Upper lobe of left lung (tissue), 6 donors: ENCODE results near the gene FBXL19. TPM values are rescaled to one million over a fixed set of nuclear protein-coding genes. Genes with fewer than 3 reads are reported as not detected.

Source experiments
- ATAC-seq, 2 donors: fragments of 200-7000 bp; cut with Tn5 transposase; one replicate each; pipeline ENCODE4 v1.9.1; 2022; ENCODE audit warnings: mild to moderate bottlenecking in 2 of 2, moderate library complexity in 2 of 2; ENCODE audit not compliant: low FRiP score in 2 of 2
- DNase-seq, 2 donors: peaks; one replicate each; pipeline ENCODE4 v3.0.0-alpha.2; 2019 to 2020
- H3K27ac ChIP-seq, 4 donors: fragments of 200-600 bp; sonication (generic); one replicate each; pipeline ENCODE4 v1.5.1; 2016 to 2019
- H3K27me3 ChIP-seq, 4 donors: fragments of 200-600 bp; sonication (generic); one replicate each; pipeline ENCODE4 v1.5.1; 2017 to 2019
- H3K36me3 ChIP-seq, 4 donors: fragments of 200-600 bp; sonication (generic); one replicate each; pipeline ENCODE4 v1.5.1; 2016 to 2019
- H3K4me1 ChIP-seq, 4 donors: fragments of 200-600 bp; sonication (generic); one replicate each; pipeline ENCODE4 v1.5.1; 2018 to 2019
- H3K4me3 ChIP-seq, 4 donors: fragments of 200-600 bp; sonication (generic); one replicate each; pipeline ENCODE4 v1.5.1; 2017 to 2019; ENCODE audit warnings: mild to moderate bottlenecking in 2 of 4, moderate library complexity in 1 of 4
- H3K9me3 ChIP-seq, 4 donors: fragments of 200-600 bp; sonication (generic); one replicate each; pipeline ENCODE4 v1.5.1; 2018 to 2019
- CTCF ChIP-seq, 6 experiments: fragments of 450-650 bp in 4 of 6; fragments of 200-600 bp in 2 of 6; sonication (generic) in 2 of 6; IDR thresholded peaks; one replicate each; pipeline ENCODE4 v1.5.1; 2016 to 2019; ENCODE audit warnings: antibody characterized with exemption in 6 of 6
- EP300 ChIP-seq, 4 donors: sonication (generic); formaldehyde crosslinking; IDR thresholded peaks; one replicate each; pipeline ENCODE4 v1.5.1; 2017; ENCODE audit warnings: antibody characterized with exemption in 4 of 4, control low read depth in 2 of 4
- POLR2A ChIP-seq, 4 donors: fragments of 450-650 bp; IDR thresholded peaks; one replicate each; pipeline ENCODE4 v1.5.1; 2016 to 2017; ENCODE audit warnings: antibody characterized with exemption in 4 of 4, mild to moderate bottlenecking in 2 of 4
- POLR2AphosphoS5 ChIP-seq, 2 donors: sonication (generic); formaldehyde crosslinking; IDR thresholded peaks; one replicate each; pipeline ENCODE4 v1.5.1; 2017; ENCODE audit warnings: antibody characterized with exemption in 2 of 2
- WGBS, 2 donors: methylation state at CpG; one replicate each; pipeline ENCODE4 v1.1.5; 2017 to 2018; 5-methylcytosine and 5-hydroxymethylcytosine counted together
- total RNA-seq, 6 donors: library from RNA; depleted of rRNA in 4 of 6; stranded (reverse); fragments of >200 nt in 4 of 6; gene quantifications; one replicate each; pipeline versions ENCODE4 v1.1.0 to v1.2.1, GENCODE V29; 2016 to 2021
- donor health status: DM: no; HTN: no; CAD: no; lungs with moderate emphysema.
- donor health status: DM: no; HTN: yes; CAD: no; lungs with severe emphysema.

FBXL19 gene
- total RNA-seq, 6 donors from 2014 or later, result 7.3 to 40.9 (median 15.5) TPM

GRCh38 chr16:30957456-30958174, 34.2 kb downstream of the FBXL19 start, which contains the start of gene SETD1A:
SETD1A (plus strand) TSS chr16:30957754; CDS start chr16:30958732, 978 bp downstream.
- TF ChIP-seq CTCF (IDR thresholded peaks at IDR 0.05) (peak in 4 of 6 experiments; percentile 5 to 43 (median 15)), EP300 (IDR thresholded peaks at IDR 0.05) (no peak), POLR2A (IDR thresholded peaks at IDR 0.05) (peak in 2 of 4 donors; percentile 37 to 69), POLR2AphosphoS5 (IDR thresholded peaks at IDR 0.05) (peak; percentile 61 to 70)
- Histone ChIP-seq H3K4me3 (peak within 1 kb of the TSS; percentile 63 to 98 (median 95)), H3K27me3 (no peaks in the 10 kb centered on the region), H3K4me1 (peaks cover 13 to 41% (median 19%) of the 10 kb centered on the region in 4 donors), H3K9me3 (no peaks in the 10 kb centered on the region), H3K27ac (peak within 1 kb of the TSS; percentile 95 to 98 (median 96)), H3K36me3 (peaks cover 20 to 43% (median 30%) of the 10 kb centered on the region in 4 donors)
- ATAC-seq (peak; percentile 96 to 97), DNase-seq (peak; percentile 96 to 97)
- 0% methylated on average over 6 to 39 of the region's 85 CpGs for WGBS, 2 donors

- Histone ChIP-seq H3K4me1 (peaks cover 13 to 37% (median 19%) of the 10 kb centered on the region in 4 donors), H3K27ac (peak overlapping the region; percentile 95 to 98 (median 96)), H3K9me3 (no peaks in the 10 kb centered on the region), H3K36me3 (peaks cover 28 to 48% (median 38%) of the 10 kb centered on the region in 4 donors), H3K27me3 (no peaks in the 10 kb centered on the region), H3K4me3 (peak overlapping the region; percentile 63 to 98 (median 95))
- DNase-seq (peak in 1 of 2 donors; percentile 43), ATAC-seq (peak in 1 of 2 donors; percentile 25)
- WGBS, 2 donors, result 14 to 22% methylated on average over 33 to 38 of the region's 55 CpGs
- TF ChIP-seq POLR2AphosphoS5 (IDR thresholded peaks at IDR 0.05) (no peak), CTCF (IDR thresholded peaks at IDR 0.05) (no peak), POLR2A (IDR thresholded peaks at IDR 0.05) (no peak), EP300 (IDR thresholded peaks at IDR 0.05) (no peak)
Observed at GRCh38 chr16:30958175-30959079, 35.1 kb downstream of the FBXL19 start.

- DNase-seq (no peak), ATAC-seq (no peak)
- Histone ChIP-seq H3K4me3 (no peak overlapping the region), H3K36me3 (peaks cover 55 to 74% (median 68%) of the 10 kb centered on the region in 4 donors), H3K4me1 (peaks cover 13 to 29% (median 17%) of the 10 kb centered on the region in 4 donors), H3K27ac (no peak overlapping the region), H3K27me3 (no peaks in the 10 kb centered on the region), H3K9me3 (no peaks in the 10 kb centered on the region)
- WGBS, 2 donors, result 93 to 99% methylated on average over 11 of the region's 11 CpGs
- TF ChIP-seq POLR2A (IDR thresholded peaks at IDR 0.05), result no peak
- TF ChIP-seq EP300 (IDR thresholded peaks at IDR 0.05), result no peak
- no peak for TF ChIP-seq POLR2AphosphoS5 (IDR thresholded peaks at IDR 0.05)
- no peak for TF ChIP-seq CTCF (IDR thresholded peaks at IDR 0.05)
Observed at GRCh38 chr16:30961384-30961783, 38.0 kb downstream of the FBXL19 start.

GRCh38 chr16:30963925-30964511, 40.6 kb downstream of the FBXL19 start:
- DNase-seq, result peak in 1 of 2 donors; percentile 67
- WGBS, 2 donors, result 91 to 97% methylated on average over 14 to 18 of the region's 18 CpGs
- TF ChIP-seq POLR2AphosphoS5 (IDR thresholded peaks at IDR 0.05) (no peak), POLR2A (IDR thresholded peaks at IDR 0.05) (no peak), EP300 (IDR thresholded peaks at IDR 0.05) (no peak), CTCF (IDR thresholded peaks at IDR 0.05) (no peak)
- peaks cover 3 to 13% (median 4%) of the 10 kb centered on the region in 4 donors for H3K4me1 ChIP-seq
- H3K27me3 ChIP-seq, result no peaks in the 10 kb centered on the region
- H3K9me3 ChIP-seq, result no peaks in the 10 kb centered on the region
- no peak for ATAC-seq
- no peak overlapping the region for H3K27ac ChIP-seq
- no peak overlapping the region for H3K4me3 ChIP-seq
- peaks cover 69 to 100% (median 89%) of the 10 kb centered on the region in 4 donors for H3K36me3 ChIP-seq
